ENCODE data around the gene HBE1. TPM values are rescaled to one million over a fixed set of nuclear protein-coding genes. Genes with fewer than 3 reads are reported as not detected.

The HBE1 gene
- total and polyA plus RNA-seq, 2 of the 4 experiments (the other 2 are of a cell fraction): 3.2 to 12.7 TPM

- no peak for TF ChIP-seq ELK1 (IDR thresholded peaks at IDR 0.05; ENCODE audit: borderline replicate concordance, low read depth, low read length)
Observed at GRCh38 chr11:5291207-5291838, 21.6 kb upstream of the HBE1 start (continued).

GRCh38 chr11:5290106-5290505, 20.4 kb upstream of the HBE1 start:
- Histone ChIP-seq H3K56ac (ENCODE audit: extremely low read depth, insufficient read depth, low read length) (no peak overlapping the region; the same call in 1 of the 2 replicates), H2AFZ (replicated peaks; ENCODE audit: low read length, poor library complexity) (no peak overlapping the region), H3K27me3 (ENCODE audit: control insufficient read depth, insufficient read depth, low read length) (no peaks in the 10 kb centered on the region), H2AK5ac (ENCODE audit: low read depth, low read length) (peak overlapping the region; percentile 83; the same call in 1 of the 2 replicates), H2BK15ac (ENCODE audit: low read depth, low read length) (peak overlapping the region; percentile 98; the same call in 2 of the 3 replicates), H3K4me3 (ENCODE audit: insufficient read depth, low read depth, low read length) (no peak overlapping the region), H4K91ac (ENCODE audit: insufficient read depth, low read depth, low read length) (peak overlapping the region; percentile 94), H2BK120ac (ENCODE audit: low read depth, low read length) (peak overlapping the region; percentile 97), H3K18ac (ENCODE audit: low read depth, low read length) (peak overlapping the region; percentile 99), H2BK5ac (ENCODE audit: low read depth, low read length, poor library complexity, severe bottlenecking) (peak overlapping the region; percentile 99), H3K4me1 (ENCODE audit: control insufficient read depth, insufficient read depth, low read length) (peaks cover 11% of the 10 kb centered on the region; the same call in 1 of the 2 replicates), H3K14ac (replicated peaks; ENCODE audit: low read depth, low read length) (peak overlapping the region; percentile 88), H4K20me1 (ENCODE audit: insufficient read depth, low read length) (no peaks in the 10 kb centered on the region), H3K4ac (ENCODE audit: low read depth, low read length) (peak overlapping the region; percentile 97), H3K23ac (ENCODE audit: low read depth, low read length) (peak overlapping the region; percentile 68; the same call in 1 of the 2 replicates), H3K9me3 (ENCODE audit: control insufficient read depth, insufficient read depth, low read length) (no peaks in the 10 kb centered on the region), H3K4me2 (ENCODE audit: low read depth, low read length) (no peak overlapping the region; the same call in 1 of the 2 replicates), H4K8ac (ENCODE audit: low read depth in 2 of 2, low read length in 2 of 2) (peak overlapping the region; percentile 86 to 88), H2BK20ac (ENCODE audit: low read depth, low read length) (peak overlapping the region; percentile 98), H3K36me3 (ENCODE audit: control insufficient read depth, insufficient read depth, low read length) (no peaks in the 10 kb centered on the region), H2AK9ac (replicated peaks; ENCODE audit: low read depth, low read length, poor library complexity) (no peak overlapping the region), H3K9ac (ENCODE audit: low read depth, low read length) (peak overlapping the region; percentile 44; the same call in 1 of the 2 replicates), H3K79me1 (ENCODE audit: low read depth in 1 of 2, low read length in 2 of 2) (no peaks in the 10 kb centered on the region), H3K9me1 (ENCODE audit: insufficient read depth, low read length) (no peaks in the 10 kb centered on the region; the same call in 1 of the 2 replicates), H4K5ac (ENCODE audit: low read depth, low read length) (peak overlapping the region; percentile 99; the same call in 1 of the 2 replicates), H3K27ac (ENCODE audit: insufficient read depth, low read length) (peak overlapping the region; percentile 64)
- no CpG with 5 or more reads among the region's 1 CpG for WGBS, 2 experiments (ENCODE audit: extremely low coverage in 2 of 2, insufficient read length in 1 of 2)
- dilution Hi-C loops (cut with HindIII; ENCODE audit: low sequenced_read_pairs, unreplicated experiment): no loop called here
- ChIA-PET CTCF (interaction anchor here (1.0 to 2.1 kb wide), 2 partner anchors 86 to 90 kb away, joined by 4 read pairs; no protein-coding TSS in a partner anchor), POLR2A (ENCODE audit: unreplicated experiment) (no interaction called here)
- intact Hi-C loops (cut with micrococcal nuclease): loop anchor here (2.0 kb wide), 1 partner anchor 79 kb away; no protein-coding TSS in a partner anchor
- ATAC-seq (ENCODE audit: low read depth) (no peak), DNase-seq (no peak)
- in situ Hi-C loops (cut with MboI; ENCODE audit: low sequenced_read_pairs): no loop called here
- no TSS peak for BruUV-seq (replicated peaks)
- TF ChIP-seq MAZ (IDR thresholded peaks at IDR 0.05; ENCODE audit: borderline replicate concordance, low read depth, low read length) (no peak), BHLHE40 (IDR thresholded peaks at IDR 0.05; ENCODE audit: low read depth, low read length) (no peak), NFE2L2 (IDR thresholded peaks at IDR 0.05; ENCODE audit: low read depth, low read length) (no peak), CTCF (conservative IDR thresholded peaks at IDR 0.05; ENCODE audit: low read depth, low read length) (no peak), CHD1 (IDR thresholded peaks at IDR 0.05; ENCODE audit: low read depth, low read length) (no peak), MXI1 (IDR thresholded peaks at IDR 0.05; ENCODE audit: borderline replicate concordance, low read depth, low read length) (no peak), RAD21 (IDR thresholded peaks at IDR 0.05; ENCODE audit: low read length) (no peak), ELK1 (IDR thresholded peaks at IDR 0.05; ENCODE audit: borderline replicate concordance, low read depth, low read length) (no peak), POLR2A (IDR thresholded peaks at IDR 0.05; ENCODE audit: low read depth, low read length) (no peak), RFX5 (IDR thresholded peaks at IDR 0.05; ENCODE audit: low read depth, low read length) (no peak), SMC3 (IDR thresholded peaks at IDR 0.05; ENCODE audit: low read depth, low read length) (no peak)
